ENCODE data around the gene PNMA1. TPM values are rescaled to one million over a fixed set of nuclear protein-coding genes. Genes with fewer than 3 reads are reported as not detected.
A peak's percentile ranks its signal among the peaks of the same experiment; 100 is the strongest.

Gene PNMA1
- total RNA-seq, 1 donor from 2014 or later: 59.0 TPM

- H3K27ac Mint-ChIP-seq: no peak overlapping the region
- no peak for TF ChIP-seq CTCF (IDR thresholded peaks at IDR 0.05; ENCODE audit: unreplicated experiment)
Observed at GRCh38 chr14:73720636-73721035, 6.5 kb upstream of the PNMA1 start.

GRCh38 chr14:73719791-73720190 is 5.6 kb upstream of the PNMA1 start:
- H3K4me1 Mint-ChIP-seq (ENCODE audit: low read depth): peaks cover 22% of the 10 kb centered on the region
- peaks cover 24% of the 10 kb centered on the region for H3K36me3 Mint-ChIP-seq (ENCODE audit: insufficient read depth)
- no peak for TF ChIP-seq CTCF (IDR thresholded peaks at IDR 0.05; ENCODE audit: unreplicated experiment)
- no peak overlapping the region for H3K4me3 Mint-ChIP-seq (ENCODE audit: low read depth)
- peak overlapping the region; percentile 91 for H3K27ac Mint-ChIP-seq
- no peaks in the 10 kb centered on the region for H3K27me3 Mint-ChIP-seq
- no peaks in the 10 kb centered on the region for H3K9me3 Mint-ChIP-seq (ENCODE audit: low read depth)
- DNase-seq (ENCODE audit: low spot score, unreplicated experiment): no peak

More at GRCh38 chr14:73720636-73721035, 6.5 kb upstream of the PNMA1 start:
- Mint-ChIP-seq H3K36me3 (ENCODE audit: insufficient read depth) (peaks cover 25% of the 10 kb centered on the region), H3K4me3 (ENCODE audit: low read depth) (no peak overlapping the region), H3K27me3 (no peaks in the 10 kb centered on the region), H3K9me3 (ENCODE audit: low read depth) (no peaks in the 10 kb centered on the region), H3K4me1 (ENCODE audit: low read depth) (peaks cover 21% of the 10 kb centered on the region)
- no peak for DNase-seq (ENCODE audit: low spot score, unreplicated experiment)

- H3K36me3 Mint-ChIP-seq (ENCODE audit: insufficient read depth): peaks cover 23% of the 10 kb centered on the region
- peak overlapping the region; percentile 91 for H3K27ac Mint-ChIP-seq
- H3K4me1 Mint-ChIP-seq (ENCODE audit: low read depth): peaks cover 24% of the 10 kb centered on the region
- H3K4me3 Mint-ChIP-seq (ENCODE audit: low read depth): peak overlapping the region; percentile 69
- H3K9me3 Mint-ChIP-seq (ENCODE audit: low read depth): no peaks in the 10 kb centered on the region
- no peaks in the 10 kb centered on the region for H3K27me3 Mint-ChIP-seq
- DNase-seq (ENCODE audit: low spot score, unreplicated experiment): no peak
- TF ChIP-seq CTCF (IDR thresholded peaks at IDR 0.05; ENCODE audit: unreplicated experiment): no peak
Observed at GRCh38 chr14:73719361-73719760, 5.2 kb upstream of the PNMA1 start.

- Mint-ChIP-seq H3K27me3 (no peaks in the 10 kb centered on the region), H3K27ac (peak overlapping the region; percentile 90), H3K36me3 (ENCODE audit: insufficient read depth) (peaks cover 23% of the 10 kb centered on the region), H3K4me1 (ENCODE audit: low read depth) (peaks cover 25% of the 10 kb centered on the region), H3K9me3 (ENCODE audit: low read depth) (no peaks in the 10 kb centered on the region), H3K4me3 (ENCODE audit: low read depth) (peak overlapping the region; percentile 79)
- peak; percentile 51 for DNase-seq (ENCODE audit: low spot score, unreplicated experiment)
- TF ChIP-seq CTCF (IDR thresholded peaks at IDR 0.05; ENCODE audit: unreplicated experiment): no peak
Observed at GRCh38 chr14:73718418-73719251, 4.5 kb upstream of the PNMA1 start.

GRCh38 chr14:73717711-73718417 is 3.7 kb upstream of the PNMA1 start:
- H3K27me3 Mint-ChIP-seq: no peaks in the 10 kb centered on the region
- peaks cover 19% of the 10 kb centered on the region for H3K36me3 Mint-ChIP-seq (ENCODE audit: insufficient read depth)
- no peak for TF ChIP-seq CTCF (IDR thresholded peaks at IDR 0.05; ENCODE audit: unreplicated experiment)
- no peak for DNase-seq (ENCODE audit: low spot score, unreplicated experiment)
- H3K9me3 Mint-ChIP-seq (ENCODE audit: low read depth): no peaks in the 10 kb centered on the region
- peaks cover 33% of the 10 kb centered on the region for H3K4me1 Mint-ChIP-seq (ENCODE audit: low read depth)
- peak overlapping the region; percentile 90 for H3K27ac Mint-ChIP-seq
- H3K4me3 Mint-ChIP-seq (ENCODE audit: low read depth): peak overlapping the region; percentile 79

All from progenitor cell of endocrine pancreas (in vitro differentiated cells).